ENCODE data around the gene C22orf23. TPM values are rescaled to one million over a fixed set of nuclear protein-coding genes. Genes with fewer than 3 reads are reported as not detected.
"Not testable (repeated sequence)": the region's sequence is repeated elsewhere in the genome, so short reads cannot be mapped to it uniquely, and the experiment has no call there.

C22orf23 gene
- total RNA-seq, 6 experiments from 2014 or later = 0.40 TPM; not detected in 5

DNA sequence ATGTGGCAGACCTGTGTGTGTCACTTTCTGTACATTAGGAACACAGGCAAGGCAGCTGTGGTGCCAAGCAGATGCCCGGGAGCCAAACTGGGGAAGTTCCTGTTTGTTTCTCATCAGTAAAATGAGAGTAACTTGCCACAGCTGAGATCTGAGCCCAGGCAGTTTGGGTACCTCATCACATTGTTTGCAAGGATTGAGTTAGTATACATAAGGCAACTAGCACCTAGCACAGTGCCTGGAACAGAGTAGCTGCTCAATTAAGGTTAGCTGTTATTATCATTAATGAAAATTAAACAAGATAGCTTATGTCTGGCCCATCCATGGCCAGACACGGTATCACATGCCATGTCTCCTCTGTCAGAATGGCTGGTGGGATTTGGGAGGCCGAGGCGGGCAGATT, 23.1 kb upstream of the C22orf23 start:
- Histone ChIP-seq H3K27ac (no peak overlapping the region), H3K4me3 (no peak overlapping the region), H3K4me1 (peaks cover 0 to 9% (median 4%) of the 10 kb centered on the region in 4 donors), H3K9me3 (no peaks in the 10 kb centered on the region), H3K36me3 (no peaks in the 10 kb centered on the region), H3K27me3 (no peaks in the 10 kb centered on the region)
- DNase-seq (no peak), ATAC-seq (no peak)
- TF ChIP-seq CTCF (IDR thresholded peaks at IDR 0.05) (no peak), POLR2A (IDR thresholded peaks at IDR 0.05) (no peak)
- intact Hi-C loops (cut with DNase I) = loop anchor here in 1 of 2 donors (10.0 kb wide), 1 partner anchor 152 kb away; the partner anchor contains the start of gene GALR3
- WGBS (ENCODE audit: insufficient coverage, low coverage, low lambda C conversion rate, missing lambda C conversion rate) = 100% methylated on average over 1 of the region's 4 CpGs

DNA sequence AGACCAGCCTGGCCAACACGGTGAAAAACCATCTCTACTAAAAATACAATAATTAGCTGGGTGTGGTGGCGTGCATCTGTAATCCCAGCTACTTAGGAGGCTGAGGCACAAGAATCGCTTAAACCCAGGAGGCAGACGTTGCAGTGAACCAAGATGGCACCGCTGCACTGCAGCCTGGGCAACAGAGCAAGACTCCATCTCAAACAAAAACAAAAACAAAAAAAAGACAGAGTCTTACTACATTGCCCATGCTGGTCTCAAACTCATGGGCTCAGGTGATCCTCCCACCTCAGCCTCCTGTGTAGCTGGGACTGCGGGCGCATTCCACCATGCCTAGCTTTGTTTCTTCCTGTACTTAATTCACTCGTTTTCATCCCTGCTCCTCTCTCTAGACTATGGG, 22.6 kb upstream of the C22orf23 start:
- not testable (repeated sequence) for H3K9me3 ChIP-seq, H3K4me1 ChIP-seq, H3K4me3 ChIP-seq, H3K27me3 ChIP-seq, DNase-seq, H3K27ac ChIP-seq, ATAC-seq, H3K36me3 ChIP-seq
- WGBS (ENCODE audit: insufficient coverage, low coverage, low lambda C conversion rate, missing lambda C conversion rate) = 86% methylated on average over 7 of the region's 8 CpGs
- intact Hi-C loops (cut with DNase I) = loop anchor here in 1 of 2 donors (10.0 kb wide), 1 partner anchor 151 kb away; the partner anchor contains the start of gene GALR3

GRCh38 chr22:37975153-37975552, 21.8 kb upstream of the C22orf23 start:
- Histone ChIP-seq H3K9me3 (no peaks in the 10 kb centered on the region), H3K4me3 (no peak overlapping the region), H3K36me3 (no peaks in the 10 kb centered on the region), H3K27ac (no peak overlapping the region), H3K4me1 (no peaks in the 10 kb centered on the region), H3K27me3 (no peaks in the 10 kb centered on the region)
- intact Hi-C loops (cut with DNase I) = loop anchor here in 1 of 2 donors (10.0 kb wide), 1 partner anchor 150 kb away; the partner anchor contains the start of gene GALR3
- no peak for DNase-seq
- WGBS (ENCODE audit: insufficient coverage, low coverage, low lambda C conversion rate, missing lambda C conversion rate) = no CpG with 5 or more reads among the region's 2 CpGs
- no peak for ATAC-seq
- TF ChIP-seq CTCF (IDR thresholded peaks at IDR 0.05) (no peak), POLR2A (IDR thresholded peaks at IDR 0.05) (no peak)

DNA sequence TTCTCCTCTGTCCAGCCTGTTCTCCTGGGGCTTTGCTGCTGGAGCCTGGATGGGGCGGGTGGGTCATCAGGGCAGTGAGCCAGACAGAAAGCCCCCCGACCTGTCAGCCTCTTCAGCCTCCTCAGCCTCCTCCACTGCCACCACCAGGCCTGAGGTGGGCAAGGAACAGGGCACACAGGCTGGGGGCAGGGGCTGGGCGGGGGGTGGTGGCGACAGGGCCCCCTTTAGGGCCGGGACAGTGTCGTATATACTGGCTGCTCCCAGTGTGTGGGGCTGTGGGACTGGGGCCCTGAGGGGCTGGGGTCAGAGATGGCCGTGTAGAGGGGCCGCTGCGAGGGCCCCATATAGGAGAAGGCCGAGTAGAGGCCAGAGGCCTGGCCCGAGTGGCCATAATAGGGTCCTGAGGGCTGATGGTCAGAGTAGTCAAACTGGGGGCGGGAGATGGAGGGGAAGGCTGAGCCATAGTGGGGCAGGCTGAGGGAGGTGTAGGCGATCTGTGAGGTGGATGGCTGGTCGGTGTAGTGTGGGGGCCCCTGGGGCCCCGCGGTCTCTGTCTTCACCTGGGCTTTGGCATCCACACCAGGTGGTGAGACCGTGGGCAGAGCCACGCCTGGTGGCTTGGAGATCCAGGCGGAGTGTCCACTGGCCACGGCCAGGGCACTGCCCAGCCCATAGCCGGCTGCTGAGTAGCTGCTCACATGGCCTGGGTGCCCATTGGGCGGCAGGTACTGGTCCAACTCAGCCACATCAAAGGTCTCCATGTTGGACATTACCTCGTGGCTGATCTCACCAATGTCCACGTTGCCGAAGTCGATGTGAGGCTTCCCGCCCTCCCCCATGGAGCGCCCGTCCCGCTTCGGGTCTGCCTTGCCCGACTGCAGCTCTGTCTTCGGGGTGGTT, 20.1 kb upstream of the C22orf23 start:
- DNase-seq (no peak), ATAC-seq (no peak)
- WGBS (ENCODE audit: insufficient coverage, low coverage, low lambda C conversion rate, missing lambda C conversion rate) = 92% methylated on average over 11 of the region's 33 CpGs

More for the DNA sequence above, 20.1 kb upstream of the C22orf23 start:
- Histone ChIP-seq H3K27ac (no peak overlapping the region), H3K27me3 (no peaks in the 10 kb centered on the region), H3K4me1 (no peaks in the 10 kb centered on the region), H3K4me3 (no peak overlapping the region), H3K9me3 (no peaks in the 10 kb centered on the region), H3K36me3 (no peaks in the 10 kb centered on the region)
- intact Hi-C loops (cut with DNase I) = loop anchor here in 1 of 2 donors (10.0 kb wide), 1 partner anchor 149 kb away; the partner anchor contains the start of gene GALR3
- TF ChIP-seq CTCF (IDR thresholded peaks at IDR 0.05) (no peak), POLR2A (IDR thresholded peaks at IDR 0.05) (no peak)
